HL-60 (cell line): Measurements from ENCODE around the gene COL4A2.

ENCODE experiments used
- DNase-seq, 2 experiments: peaks; one replicate each; pipeline ENCODE4 v3.0.0-alpha.2; 2010 to 2020; ENCODE audit warnings: low read depth in 1 of 2, low spot score in 1 of 2
- H3K27ac ChIP-seq: fragments of 250-450 bp; sonication (Bioruptor Pico); replicated peaks from 2 replicates; pipeline ENCODE4 v1.5.1; 2020; ENCODE audit warnings: mild to moderate bottlenecking, moderate library complexity
- H3K27me3 ChIP-seq: fragments of 250-450 bp; sonication (Bioruptor Pico); 2 replicates; pipeline ENCODE4 v1.5.1; 2021; ENCODE audit warnings: mild to moderate bottlenecking, moderate library complexity; ENCODE audit not compliant: insufficient read depth, poor library complexity, severe bottlenecking
- H3K4me3 ChIP-seq: replicated peaks from 2 replicates; pipeline ENCODE4 v1.5.1; 2011; ENCODE audit warnings: mild to moderate bottlenecking, control low read depth, low read length; ENCODE audit not compliant: insufficient read depth
- CTCF ChIP-seq: IDR thresholded peaks from one replicate; pipeline ENCODE4 v1.5.1; 2011; ENCODE audit warnings: low read length, control low read depth, inconsistent platforms; ENCODE audit not compliant: insufficient read depth
- GABPA ChIP-seq: IDR thresholded peaks from 2 replicates; pipeline ENCODE4 v1.6.1; 2012; ENCODE audit warnings: low read depth
- POLR2AphosphoS5 ChIP-seq: IDR thresholded peaks from 2 replicates; pipeline ENCODE4 v1.6.1; 2012; ENCODE audit warnings: low read depth
- REST ChIP-seq: IDR thresholded peaks from 2 replicates; pipeline ENCODE4 v1.6.1; 2012; ENCODE audit warnings: low read depth; ENCODE audit not compliant: insufficient replicate concordance
- SPI1 ChIP-seq: IDR thresholded peaks from 2 replicates; pipeline ENCODE4 v1.6.1; 2012; ENCODE audit warnings: low read depth, mild to moderate bottlenecking, borderline replicate concordance

COL4A2 gene

GRCh38 chr13:110379905-110380341 is 72.8 kb downstream of the COL4A2 start:
- no peak overlapping the region for H3K4me3 ChIP-seq
- peaks cover 2% of the 10 kb centered on the region for H3K27me3 ChIP-seq
- TF ChIP-seq SPI1 (no peak), REST (no peak), CTCF (no peak)
- H3K27ac ChIP-seq, result no peak overlapping the region
- no peak for DNase-seq

- Histone ChIP-seq H3K27me3 (peaks cover 2% of the 10 kb centered on the region), H3K4me3 (no peak overlapping the region), H3K27ac (no peak overlapping the region)
- TF ChIP-seq POLR2AphosphoS5 (no peak), REST (no peak)
- no peak for DNase-seq
These were observed 73.4 kb downstream of the COL4A2 start for GRCh38 chr13:110380359-110381028.

- Histone ChIP-seq H3K27me3 (peaks cover 2% of the 10 kb centered on the region), H3K4me3 (no peak overlapping the region), H3K27ac (no peak overlapping the region)
- no peak for TF ChIP-seq REST
- no peak for TF ChIP-seq POLR2AphosphoS5
- TF ChIP-seq CTCF, result no peak
- no peak for TF ChIP-seq GABPA
- no peak for TF ChIP-seq SPI1
- DNase-seq, result no peak
These were observed 73.9 kb downstream of the COL4A2 start for GRCh38 chr13:110381029-110381360.

GRCh38 chr13:110382229-110382628 is 75.1 kb downstream of the COL4A2 start:
- no peak overlapping the region for H3K4me3 ChIP-seq
- DNase-seq, result no peak
- TF ChIP-seq REST, result no peak
- TF ChIP-seq SPI1, result no peak
- no peak for TF ChIP-seq GABPA
- TF ChIP-seq POLR2AphosphoS5, result no peak
- TF ChIP-seq CTCF, result no peak
- H3K27me3 ChIP-seq, result peaks cover under 1% of the 10 kb centered on the region
- no peak overlapping the region for H3K27ac ChIP-seq
